HEK293 (cell line): ENCODE data around the gene THRSP.

Experiments used
- ATF2 ChIP-seq: fragments of 450-650 bp; formaldehyde crosslinking; IDR thresholded peaks from 2 replicates; pipeline ENCODE4 v1.5.1; 2016; ENCODE audit warnings: missing biosample characterization, missing genetic modification characterization, low read depth
- BCL11A ChIP-seq: fragments of 450-650 bp; formaldehyde crosslinking; IDR thresholded peaks from 2 replicates; pipeline ENCODE4 v1.5.1; 2016; ENCODE audit warnings: low read depth, missing biosample characterization, missing genetic modification characterization
- EGR2 ChIP-seq: fragments of 450-650 bp; formaldehyde crosslinking; IDR thresholded peaks from 2 replicates; pipeline ENCODE4 v1.5.1; 2016; ENCODE audit warnings: low read depth, missing biosample characterization, missing genetic modification characterization
- KLF10 ChIP-seq: fragments of 450-650 bp; IDR thresholded peaks from 2 replicates; pipeline ENCODE4 v1.5.1; 2018; ENCODE audit warnings: missing biosample characterization, mild to moderate bottlenecking, missing genetic modification characterization
- REST ChIP-seq: fragments of 450-650 bp; formaldehyde crosslinking; IDR thresholded peaks from 2 replicates; pipeline ENCODE4 v1.5.1; 2016; ENCODE audit warnings: missing biosample characterization, missing genetic modification characterization
- SALL2 ChIP-seq: fragments of 450-650 bp; formaldehyde crosslinking; IDR thresholded peaks from 2 replicates; pipeline ENCODE4 v1.5.0; 2017; ENCODE audit warnings: missing biosample characterization, mild to moderate bottlenecking, missing genetic modification characterization, borderline replicate concordance
- SP2 ChIP-seq: fragments of 450-650 bp; formaldehyde crosslinking; IDR thresholded peaks from 2 replicates; pipeline ENCODE4 v1.5.1; 2016; ENCODE audit warnings: missing biosample characterization, missing genetic modification characterization
- SP7 ChIP-seq: fragments of 450-650 bp; formaldehyde crosslinking; IDR thresholded peaks from 2 replicates; pipeline ENCODE4 v1.5.1; 2016; ENCODE audit warnings: missing biosample characterization, missing genetic modification characterization
- ZFP41 ChIP-seq: fragments of 450-650 bp; formaldehyde crosslinking; IDR thresholded peaks from 2 replicates; pipeline ENCODE4 v1.5.1; 2016; ENCODE audit warnings: missing biosample characterization, missing genetic modification characterization, borderline replicate concordance
- ZNF146 ChIP-seq: fragments of 450-650 bp; formaldehyde crosslinking; IDR thresholded peaks from 2 replicates; pipeline ENCODE4 v1.5.1; 2016; ENCODE audit warnings: missing biosample characterization, missing genetic modification characterization
- ZNF16 ChIP-seq: fragments of 450-650 bp; formaldehyde crosslinking; IDR thresholded peaks from 2 replicates; pipeline ENCODE4 v1.5.1; 2016; ENCODE audit warnings: low read depth, missing biosample characterization, missing genetic modification characterization
- ZNF18 ChIP-seq: fragments of 450-650 bp; formaldehyde crosslinking; IDR thresholded peaks from 2 replicates; pipeline ENCODE4 v1.5.1; 2016; ENCODE audit warnings: missing biosample characterization, missing genetic modification characterization
- ZNF2 ChIP-seq: fragments of 450-650 bp; formaldehyde crosslinking; IDR thresholded peaks from 2 replicates; pipeline ENCODE4 v1.5.1; 2016; ENCODE audit warnings: missing biosample characterization, missing genetic modification characterization
- ZNF24 ChIP-seq: fragments of 450-650 bp; formaldehyde crosslinking; IDR thresholded peaks from 2 replicates; pipeline ENCODE4 v1.5.1; 2016; ENCODE audit warnings: missing biosample characterization, missing genetic modification characterization
- ZNF266 ChIP-seq: fragments of 450-650 bp; formaldehyde crosslinking; IDR thresholded peaks from 2 replicates; pipeline ENCODE4 v1.5.1; 2016; ENCODE audit warnings: missing biosample characterization, missing genetic modification characterization, low read depth
- ZNF514 ChIP-seq: fragments of 450-650 bp; formaldehyde crosslinking; IDR thresholded peaks from 2 replicates; pipeline ENCODE4 v1.5.1; 2016; ENCODE audit warnings: missing biosample characterization, missing genetic modification characterization
- ZNF544 ChIP-seq: fragments of 450-650 bp; formaldehyde crosslinking; IDR thresholded peaks from 2 replicates; pipeline ENCODE4 v1.5.0; 2017; ENCODE audit warnings: missing biosample characterization, missing genetic modification characterization
- ZNF660 ChIP-seq: fragments of 450-650 bp; IDR thresholded peaks from 2 replicates; pipeline ENCODE4 v1.5.1; 2018; ENCODE audit warnings: missing biosample characterization, mild to moderate bottlenecking, missing genetic modification characterization
- ZNF785 ChIP-seq: fragments of 450-650 bp; formaldehyde crosslinking; IDR thresholded peaks from 2 replicates; pipeline ENCODE4 v1.5.1; 2016; ENCODE audit warnings: missing biosample characterization, missing genetic modification characterization
- ZNF792 ChIP-seq: fragments of 450-650 bp; formaldehyde crosslinking; IDR thresholded peaks from 2 replicates; pipeline ENCODE4 v1.5.1; 2016; ENCODE audit warnings: missing biosample characterization, missing genetic modification characterization
- ZNF830 ChIP-seq: fragments of 450-650 bp; IDR thresholded peaks from 2 replicates; pipeline ENCODE4 v1.5.0; 2018; ENCODE audit warnings: missing biosample characterization, missing genetic modification characterization, low read depth, mild to moderate bottlenecking, moderate library complexity
- TF ChIP-seq, protein P1 (sequence below): fragments of 450-650 bp; formaldehyde crosslinking; IDR thresholded peaks from 2 replicates; pipeline ENCODE4 v1.5.1; 2016; ENCODE audit warnings: missing biosample characterization, missing genetic modification characterization, borderline replicate concordance
- TF ChIP-seq, protein P2 (sequence below): fragments of 450-650 bp; formaldehyde crosslinking; optimal IDR thresholded peaks from 2 replicates; pipeline ENCODE3; 2016; ENCODE audit warnings: missing biosample characterization, mild to moderate bottlenecking, missing genetic modification characterization
- TF ChIP-seq, protein P3 (sequence below): fragments of 450-650 bp; formaldehyde crosslinking; IDR thresholded peaks from 2 replicates; pipeline ENCODE4 v1.5.1; 2016; ENCODE audit warnings: missing biosample characterization, missing genetic modification characterization
- TF ChIP-seq, protein P4 (sequence below): fragments of 450-650 bp; formaldehyde crosslinking; IDR thresholded peaks from 2 replicates; pipeline ENCODE4 v1.5.1; 2016; ENCODE audit warnings: missing biosample characterization, missing genetic modification characterization
- TF ChIP-seq, protein P5 (sequence below): fragments of 450-650 bp; formaldehyde crosslinking; IDR thresholded peaks from 2 replicates; pipeline ENCODE4; 2016; ENCODE audit warnings: missing biosample characterization, missing genetic modification characterization

Gene THRSP

DNA sequence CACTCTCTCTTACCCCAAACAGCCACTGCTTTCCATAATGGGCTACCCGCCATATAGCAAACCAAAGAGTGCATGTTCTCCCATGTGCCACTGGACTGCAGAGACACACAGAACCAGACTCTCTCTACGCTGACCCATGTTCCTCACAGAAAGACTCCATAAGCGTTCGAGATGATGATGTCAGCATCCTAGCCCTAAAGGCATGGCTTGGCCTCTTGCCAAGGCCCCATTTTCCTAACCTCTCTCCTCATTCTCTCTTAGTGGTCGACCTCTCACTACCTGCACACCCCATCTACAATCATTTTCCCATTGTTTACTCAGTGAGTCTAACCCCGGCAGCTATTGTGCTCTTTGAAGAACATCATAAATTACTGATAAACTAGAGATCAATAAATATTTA is 11.1 kb downstream of the THRSP start (continued):
- no peak for TF ChIP-seq ZNF266 (tag by site-specific recombination)
- TF ChIP-seq BCL11A: no peak
- TF ChIP-seq, protein P1, sequence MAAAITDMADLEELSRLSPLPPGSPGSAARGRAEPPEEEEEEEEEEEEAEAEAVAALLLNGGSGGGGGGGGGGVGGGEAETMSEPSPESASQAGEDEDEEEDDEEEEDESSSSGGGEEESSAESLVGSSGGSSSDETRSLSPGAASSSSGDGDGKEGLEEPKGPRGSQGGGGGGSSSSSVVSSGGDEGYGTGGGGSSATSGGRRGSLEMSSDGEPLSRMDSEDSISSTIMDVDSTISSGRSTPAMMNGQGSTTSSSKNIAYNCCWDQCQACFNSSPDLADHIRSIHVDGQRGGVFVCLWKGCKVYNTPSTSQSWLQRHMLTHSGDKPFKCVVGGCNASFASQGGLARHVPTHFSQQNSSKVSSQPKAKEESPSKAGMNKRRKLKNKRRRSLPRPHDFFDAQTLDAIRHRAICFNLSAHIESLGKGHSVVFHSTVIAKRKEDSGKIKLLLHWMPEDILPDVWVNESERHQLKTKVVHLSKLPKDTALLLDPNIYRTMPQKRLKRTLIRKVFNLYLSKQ: no peak
- TF ChIP-seq REST (tag by site-specific recombination): no peak
- no peak for TF ChIP-seq SALL2 (tag by site-specific recombination)
- no peak for TF ChIP-seq ZNF544
- no peak for TF ChIP-seq ZNF830 (tag by site-specific recombination)
- TF ChIP-seq ZNF2 (tag by site-specific recombination): no peak
- no peak for TF ChIP-seq SP2
- TF ChIP-seq, protein P2, sequence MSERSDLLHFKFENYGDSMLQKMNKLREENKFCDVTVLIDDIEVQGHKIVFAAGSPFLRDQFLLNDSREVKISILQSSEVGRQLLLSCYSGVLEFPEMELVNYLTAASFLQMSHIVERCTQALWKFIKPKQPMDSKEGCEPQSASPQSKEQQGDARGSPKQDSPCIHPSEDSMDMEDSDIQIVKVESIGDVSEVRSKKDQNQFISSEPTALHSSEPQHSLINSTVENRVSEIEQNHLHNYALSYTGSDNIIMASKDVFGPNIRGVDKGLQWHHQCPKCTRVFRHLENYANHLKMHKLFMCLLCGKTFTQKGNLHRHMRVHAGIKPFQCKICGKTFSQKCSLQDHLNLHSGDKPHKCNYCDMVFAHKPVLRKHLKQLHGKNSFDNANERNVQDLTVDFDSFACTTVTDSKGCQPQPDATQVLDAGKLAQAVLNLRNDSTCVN (tag by site-specific recombination): no peak
- no peak for TF ChIP-seq ZNF514 (tag by site-specific recombination)
- TF ChIP-seq ZNF146 (tag by site-specific recombination): no peak
- TF ChIP-seq ZNF16 (tag by site-specific recombination): no peak
- TF ChIP-seq KLF10 (tag by site-specific recombination): no peak
- TF ChIP-seq ATF2 (tag by site-specific recombination): peak; percentile 83
- TF ChIP-seq ZNF660 (tag by site-specific recombination): 0 out of 2 replicates have a peak, but pooled peaks have one; percentile 47
- TF ChIP-seq, protein P3, sequence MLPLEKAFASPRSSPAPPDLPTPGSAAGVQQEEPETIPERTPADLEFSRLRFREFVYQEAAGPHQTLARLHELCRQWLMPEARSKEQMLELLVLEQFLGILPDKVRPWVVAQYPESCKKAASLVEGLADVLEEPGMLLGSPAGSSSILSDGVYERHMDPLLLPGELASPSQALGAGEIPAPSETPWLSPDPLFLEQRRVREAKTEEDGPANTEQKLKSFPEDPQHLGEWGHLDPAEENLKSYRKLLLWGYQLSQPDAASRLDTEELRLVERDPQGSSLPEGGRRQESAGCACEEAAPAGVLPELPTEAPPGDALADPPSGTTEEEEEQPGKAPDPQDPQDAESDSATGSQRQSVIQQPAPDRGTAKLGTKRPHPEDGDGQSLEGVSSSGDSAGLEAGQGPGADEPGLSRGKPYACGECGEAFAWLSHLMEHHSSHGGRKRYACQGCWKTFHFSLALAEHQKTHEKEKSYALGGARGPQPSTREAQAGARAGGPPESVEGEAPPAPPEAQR (tag by site-specific recombination): no peak
- no peak for TF ChIP-seq ZNF792
- no peak for TF ChIP-seq ZFP41 (tag by site-specific recombination)
- peak; percentile 32; the same call in 1 of the 2 replicates for TF ChIP-seq SP7
- TF ChIP-seq EGR2 (tag by site-specific recombination): no peak
- TF ChIP-seq, protein P4, sequence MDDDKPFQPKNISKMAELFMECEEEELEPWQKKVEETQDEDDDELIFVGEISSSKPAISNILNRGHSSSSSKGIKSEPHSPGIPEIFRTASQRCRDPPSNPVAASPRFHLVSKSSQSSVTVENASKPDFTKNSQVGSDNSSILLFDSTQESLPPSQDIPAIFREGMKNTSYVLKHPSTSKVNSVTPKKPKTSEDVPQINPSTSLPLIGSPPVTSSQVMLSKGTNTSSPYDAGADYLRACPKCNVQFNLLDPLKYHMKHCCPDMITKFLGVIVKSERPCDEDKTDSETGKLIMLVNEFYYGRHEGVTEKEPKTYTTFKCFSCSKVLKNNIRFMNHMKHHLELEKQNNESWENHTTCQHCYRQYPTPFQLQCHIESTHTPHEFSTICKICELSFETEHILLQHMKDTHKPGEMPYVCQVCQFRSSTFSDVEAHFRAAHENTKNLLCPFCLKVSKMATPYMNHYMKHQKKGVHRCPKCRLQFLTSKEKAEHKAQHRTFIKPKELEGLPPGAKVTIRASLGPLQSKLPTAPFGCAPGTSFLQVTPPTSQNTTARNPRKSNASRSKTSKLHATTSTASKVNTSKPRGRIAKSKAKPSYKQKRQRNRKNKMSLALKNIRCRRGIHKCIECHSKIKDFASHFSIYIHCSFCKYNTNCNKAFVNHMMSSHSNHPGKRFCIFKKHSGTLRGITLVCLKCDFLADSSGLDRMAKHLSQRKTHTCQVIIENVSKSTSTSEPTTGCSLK: no peak
- TF ChIP-seq ZNF785 (tag by site-specific recombination): no peak
- 0 out of 2 replicates have a peak, but pooled peaks have one; percentile 29 for TF ChIP-seq ZNF18 (tag by site-specific recombination)
- TF ChIP-seq ZNF24 (tag by site-specific recombination): 0 out of 2 replicates have a peak, but pooled peaks have one; percentile 34
- TF ChIP-seq, protein P5, sequence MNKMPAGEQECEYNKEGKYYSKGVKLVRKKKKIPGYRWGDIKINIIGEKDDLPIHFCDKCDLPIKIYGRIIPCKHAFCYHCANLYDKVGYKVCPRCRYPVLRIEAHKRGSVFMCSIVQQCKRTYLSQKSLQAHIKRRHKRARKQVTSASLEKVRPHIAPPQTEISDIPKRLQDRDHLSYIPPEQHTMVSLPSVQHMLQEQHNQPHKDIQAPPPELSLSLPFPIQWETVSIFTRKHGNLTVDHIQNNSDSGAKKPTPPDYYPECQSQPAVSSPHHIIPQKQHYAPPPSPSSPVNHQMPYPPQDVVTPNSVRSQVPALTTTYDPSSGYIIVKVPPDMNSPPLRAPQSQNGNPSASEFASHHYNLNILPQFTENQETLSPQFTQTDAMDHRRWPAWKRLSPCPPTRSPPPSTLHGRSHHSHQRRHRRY: no peak
